ENCODE measurements around the gene HSPA14.
"Not testable (repeated sequence)": the region's sequence is repeated elsewhere in the genome, so short reads cannot be mapped to it uniquely, and the experiment has no call there.

The HSPA14 gene, protein sequence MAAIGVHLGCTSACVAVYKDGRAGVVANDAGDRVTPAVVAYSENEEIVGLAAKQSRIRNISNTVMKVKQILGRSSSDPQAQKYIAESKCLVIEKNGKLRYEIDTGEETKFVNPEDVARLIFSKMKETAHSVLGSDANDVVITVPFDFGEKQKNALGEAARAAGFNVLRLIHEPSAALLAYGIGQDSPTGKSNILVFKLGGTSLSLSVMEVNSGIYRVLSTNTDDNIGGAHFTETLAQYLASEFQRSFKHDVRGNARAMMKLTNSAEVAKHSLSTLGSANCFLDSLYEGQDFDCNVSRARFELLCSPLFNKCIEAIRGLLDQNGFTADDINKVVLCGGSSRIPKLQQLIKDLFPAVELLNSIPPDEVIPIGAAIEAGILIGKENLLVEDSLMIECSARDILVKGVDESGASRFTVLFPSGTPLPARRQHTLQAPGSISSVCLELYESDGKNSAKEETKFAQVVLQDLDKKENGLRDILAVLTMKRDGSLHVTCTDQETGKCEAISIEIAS

DNA sequence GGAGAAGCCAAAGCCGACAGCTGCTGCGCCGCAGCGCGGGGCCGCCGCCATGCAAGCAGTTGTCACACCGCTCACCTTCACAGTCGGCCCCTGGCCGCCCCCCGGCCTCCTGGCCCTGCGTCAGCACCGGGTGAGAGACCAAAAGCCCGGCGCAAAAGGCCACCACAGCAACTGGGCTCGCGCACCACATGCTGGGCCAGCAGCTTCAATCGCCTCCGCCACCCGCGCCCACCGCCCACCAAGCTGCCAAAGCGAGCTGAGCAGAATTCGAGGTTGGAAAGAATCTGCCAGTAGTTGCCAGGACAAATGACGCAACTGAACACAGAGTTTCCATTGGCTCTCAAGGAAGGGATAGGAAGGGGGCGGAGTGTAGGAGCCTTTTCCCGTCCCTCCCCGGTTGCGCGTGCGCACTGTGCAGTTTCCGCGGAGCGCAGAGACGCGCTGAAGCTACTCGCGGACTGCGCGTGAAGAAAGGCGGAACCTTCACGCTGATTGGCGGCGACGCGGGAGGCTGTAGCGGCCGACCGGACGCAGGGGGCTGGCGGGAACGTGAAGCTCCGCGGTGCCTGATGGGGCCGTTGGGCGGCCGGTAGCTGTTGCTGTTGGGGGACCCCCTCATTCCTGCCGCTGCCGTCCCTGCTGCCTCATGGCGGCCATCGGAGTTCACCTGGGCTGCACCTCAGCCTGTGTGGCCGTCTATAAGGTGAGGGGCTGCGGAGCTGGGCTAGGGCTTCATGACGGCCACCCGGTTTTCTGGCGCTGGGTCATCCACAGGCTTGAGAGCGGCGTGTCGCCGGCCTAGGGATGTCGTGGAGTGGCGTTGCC, at the start of gene HSPA14, which contains the start of the genes CDNF and MSANTD7:
HSPA14 (plus strand) TSS at position 550 of the 825 bp plus-strand sequence; CDS start at position 647, 97 bp downstream.
CDNF (minus strand) TSS at position 281 of the 825 bp plus-strand sequence; CDS start at position 190, 91 bp downstream.
MSANTD7 (plus strand) TSS at position 550 of the 825 bp plus-strand sequence. CDS start 3,979 bp downstream, outside the sequence.
- DNase-seq = peak; percentile 86 to 100 (median 98)

DNA sequence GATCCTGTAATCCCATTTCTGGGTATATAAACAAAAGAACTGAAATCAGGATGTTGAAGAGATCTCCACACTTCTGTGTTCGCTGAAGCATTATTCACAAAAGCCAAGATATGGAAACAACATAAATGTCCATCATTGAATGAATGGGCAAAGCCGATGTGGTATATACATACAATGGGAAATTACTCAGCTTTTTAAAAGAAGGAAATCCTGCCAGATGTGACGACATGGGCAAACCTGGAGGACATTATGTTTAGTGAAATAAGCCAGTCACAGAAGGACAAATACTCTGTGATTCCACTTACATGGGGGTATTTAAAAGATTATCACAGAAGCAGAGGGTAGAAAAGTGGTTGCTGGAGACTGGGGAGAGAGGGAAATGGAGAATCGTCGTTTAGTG, 39.5 kb upstream of the HSPA14 start:
- DNase-seq = no peak

DNA sequence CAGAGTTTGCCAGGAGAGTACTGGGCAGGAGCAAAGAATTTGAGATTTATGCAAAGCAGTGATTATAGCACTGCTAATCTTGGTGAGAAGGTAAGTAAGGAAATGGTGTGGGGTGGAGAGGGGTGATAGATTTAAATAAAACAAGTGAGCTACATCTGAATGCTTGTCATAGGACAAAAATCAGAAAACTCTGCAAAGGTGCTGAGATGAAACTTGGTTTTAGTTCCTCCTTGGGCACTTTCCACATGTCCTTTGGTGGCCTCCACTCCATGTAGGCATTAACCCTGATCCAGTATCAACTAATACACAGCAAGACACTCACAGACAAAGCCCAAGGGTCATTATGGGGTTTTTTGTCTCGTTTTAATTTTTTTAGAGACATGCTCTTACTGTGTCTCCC, 37.7 kb upstream of the HSPA14 start:
- no peak for DNase-seq

DNA sequence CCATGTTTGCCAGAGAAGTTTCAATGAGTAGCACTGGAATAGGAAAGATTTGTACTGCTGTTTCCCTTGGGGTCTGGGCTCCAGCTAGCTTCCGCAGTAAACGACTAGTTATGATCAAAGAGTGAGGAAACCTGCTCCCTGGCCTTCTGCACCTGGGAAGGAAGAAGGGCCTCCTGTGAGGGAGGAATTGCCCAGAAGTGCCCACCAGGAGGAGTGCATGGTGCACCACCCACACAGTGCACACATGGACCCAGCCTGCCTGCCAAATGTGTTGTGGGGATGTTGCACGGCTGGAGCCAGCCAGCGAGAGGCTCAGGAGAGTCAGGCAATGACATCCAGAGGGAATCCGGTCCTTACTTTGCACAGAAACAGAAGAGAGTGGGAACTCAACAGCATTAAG, 36.4 kb upstream of the HSPA14 start:
- no peak for DNase-seq

DNA sequence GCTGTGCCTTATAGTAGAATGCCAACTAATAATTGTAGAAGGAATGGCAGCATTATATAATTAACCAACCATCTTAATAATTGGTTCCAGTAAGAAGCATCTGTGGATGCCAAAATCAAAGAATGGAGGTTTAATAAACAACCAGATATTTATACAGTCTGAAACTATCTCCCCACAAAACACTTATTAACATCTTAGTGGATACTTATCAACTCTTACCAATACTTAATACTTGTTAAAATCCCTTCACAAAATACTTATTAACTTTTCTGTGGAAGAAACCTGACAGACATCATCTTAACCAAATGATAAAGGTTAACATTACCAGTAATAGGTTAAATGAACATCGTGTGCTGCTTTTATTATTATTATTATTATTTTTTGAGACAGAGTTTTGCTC, 34.3 kb upstream of the HSPA14 start:
- no peak for DNase-seq

DNA sequence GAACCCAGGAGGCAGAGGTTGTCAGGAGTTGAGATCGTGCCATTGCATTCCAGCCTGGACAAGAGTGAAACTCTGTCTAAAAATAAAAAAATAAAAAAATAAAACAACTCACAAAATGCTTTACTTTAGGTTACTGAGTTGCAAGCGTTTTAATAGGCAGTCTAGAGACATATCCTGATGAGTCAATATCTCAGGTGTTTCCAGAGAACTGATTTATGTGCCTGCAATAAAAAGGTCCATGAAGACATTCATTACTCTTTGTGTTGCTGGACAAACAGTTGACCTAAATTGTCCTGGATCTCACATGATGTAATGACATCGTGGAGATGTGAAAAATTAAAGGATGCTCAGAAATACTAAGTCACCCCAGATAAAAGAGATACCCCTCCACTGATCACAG, 31.8 kb upstream of the HSPA14 start:
- DNase-seq = no peak

DNA sequence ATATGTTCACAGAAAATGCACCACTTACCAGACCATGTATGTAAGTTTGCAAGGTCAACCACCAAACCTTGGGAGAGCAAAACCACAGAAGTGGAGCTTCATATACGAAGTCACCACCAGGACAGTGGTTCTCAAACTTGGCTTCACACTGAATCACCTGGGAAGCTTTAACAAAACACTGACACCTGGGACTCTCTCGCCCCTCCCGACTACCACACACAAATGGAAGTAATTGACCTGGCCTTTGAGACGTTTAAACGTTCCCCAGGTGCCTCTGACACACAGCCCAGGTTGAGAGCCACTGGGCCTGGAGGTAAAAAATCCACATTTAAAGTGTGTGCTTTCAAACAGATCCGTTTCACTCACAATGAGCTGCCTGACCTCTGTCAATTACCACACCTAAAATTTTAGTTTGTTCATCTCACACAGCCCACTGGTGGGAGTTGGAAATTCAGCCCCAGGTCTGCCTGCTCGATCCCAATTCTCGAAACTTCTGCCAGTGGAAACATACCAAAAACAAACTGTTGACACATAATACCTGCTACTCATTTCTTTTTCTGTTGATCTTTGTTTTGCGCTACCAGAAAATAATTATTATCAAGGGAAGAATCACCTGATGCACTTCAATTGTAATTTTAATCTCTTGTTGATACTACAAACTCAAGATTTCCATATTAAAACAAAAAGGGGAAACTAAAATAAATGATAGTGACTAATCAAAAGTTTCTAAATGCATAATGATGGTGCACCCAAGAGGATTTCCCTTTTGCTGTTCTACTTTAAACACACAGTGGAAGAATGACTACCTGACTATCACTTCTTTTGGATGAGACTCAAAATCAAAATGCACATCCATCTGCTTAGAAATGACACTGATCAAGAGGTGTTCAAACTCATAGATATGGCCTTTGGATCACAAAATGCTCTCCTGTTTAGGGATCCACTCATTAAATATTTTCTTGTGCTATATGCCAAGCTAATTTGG, 26.8 kb upstream of the HSPA14 start:
- DNase-seq = no peak

DNA sequence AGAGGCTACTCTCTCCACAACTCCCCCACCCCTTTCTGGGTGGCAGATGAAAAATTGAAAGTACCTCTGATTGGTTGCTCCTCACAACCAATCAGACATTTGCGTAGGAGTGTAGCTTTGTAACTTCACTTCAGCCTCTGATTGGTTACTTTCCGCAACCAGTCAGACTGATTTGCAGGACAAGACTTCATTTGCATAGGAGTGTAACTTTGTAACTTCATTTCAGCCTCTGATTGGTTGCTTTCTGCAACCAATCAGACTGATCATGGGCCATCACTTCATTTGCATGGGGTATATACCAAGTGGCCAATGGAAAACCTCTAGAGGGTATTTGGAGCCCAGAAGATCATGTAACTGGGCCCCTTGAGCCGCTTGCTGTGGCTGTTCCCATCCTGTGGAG, 25.8 kb upstream of the HSPA14 start:
- no peak for DNase-seq

DNA sequence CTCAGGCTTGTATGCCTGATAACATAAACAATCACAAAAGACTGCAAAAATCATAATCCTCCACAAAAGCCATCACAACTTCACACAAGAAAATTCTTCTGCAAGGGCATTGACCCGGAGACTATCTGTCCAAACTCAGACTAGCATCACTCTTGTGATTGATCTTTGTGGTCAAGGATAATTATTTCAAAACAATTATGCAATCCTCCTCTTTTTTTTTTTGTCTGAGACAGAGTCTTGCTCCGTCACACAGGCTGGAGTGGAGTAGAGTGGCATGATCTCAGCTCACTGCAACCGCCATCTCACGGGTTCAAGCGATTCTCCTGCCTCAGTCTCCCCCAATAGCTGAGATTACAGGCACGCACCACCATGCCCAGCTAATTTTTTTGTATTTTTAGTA, 22.4 kb upstream of the HSPA14 start:
- DNase-seq = no peak

DNA sequence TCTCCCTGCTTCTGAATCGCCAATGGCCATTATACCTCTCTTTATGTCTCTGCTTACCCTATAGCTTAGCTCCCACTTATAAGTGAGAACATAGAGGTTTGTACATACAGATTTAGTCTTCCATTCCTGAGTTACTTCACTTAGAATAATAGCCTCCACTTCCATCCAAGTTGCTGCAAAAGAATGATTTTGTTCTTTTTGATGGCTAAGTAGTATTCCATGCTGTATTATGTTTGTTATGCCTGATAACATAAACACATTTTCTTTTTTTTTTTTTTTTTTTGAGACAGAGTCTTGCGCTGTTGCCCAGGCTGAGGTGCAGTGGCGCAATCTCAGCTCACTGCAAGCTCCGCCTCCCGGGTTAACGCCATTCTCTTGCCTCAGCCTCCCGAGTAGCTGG, 21.4 kb upstream of the HSPA14 start:
- DNase-seq = not testable (repeated sequence)

DNA sequence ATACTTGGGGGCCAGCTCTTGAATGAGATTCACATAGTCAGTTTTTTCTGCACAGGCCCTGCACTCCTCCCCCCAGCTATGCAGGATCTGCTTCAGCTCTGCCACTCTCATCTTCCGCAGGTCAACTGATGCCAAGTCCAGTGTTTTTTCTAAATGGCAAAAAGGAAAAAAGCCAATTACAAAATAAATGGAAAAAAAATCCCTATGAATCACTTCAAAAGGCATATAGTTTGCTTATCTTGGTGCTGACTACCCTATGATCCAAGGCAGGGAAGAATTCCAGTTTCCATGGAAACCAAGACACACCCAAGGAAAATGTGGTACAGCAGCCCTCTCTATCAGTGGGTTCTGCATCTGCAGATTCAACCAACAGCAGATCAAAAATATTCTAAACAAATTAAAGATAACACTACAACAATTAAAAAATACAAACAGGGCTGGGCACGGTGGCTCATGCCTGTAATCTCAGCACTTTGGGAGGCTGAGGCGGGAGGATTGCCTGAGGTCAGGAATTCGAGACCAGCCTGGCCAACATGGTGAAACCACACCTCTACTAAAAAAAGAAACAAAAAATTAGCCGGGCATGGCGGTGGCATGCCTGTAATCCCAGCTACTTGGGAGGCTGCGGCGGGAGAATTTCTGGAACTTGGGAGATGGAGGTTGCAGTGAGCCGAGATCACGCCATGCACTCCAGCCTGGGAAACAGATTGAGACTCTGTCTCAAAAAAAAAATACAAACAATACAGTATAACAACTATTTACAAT, 17.9 kb upstream of the HSPA14 start:
- DNase-seq = peak in 4 of 58 donors; percentile 1 to 17 (median 7)

DNA sequence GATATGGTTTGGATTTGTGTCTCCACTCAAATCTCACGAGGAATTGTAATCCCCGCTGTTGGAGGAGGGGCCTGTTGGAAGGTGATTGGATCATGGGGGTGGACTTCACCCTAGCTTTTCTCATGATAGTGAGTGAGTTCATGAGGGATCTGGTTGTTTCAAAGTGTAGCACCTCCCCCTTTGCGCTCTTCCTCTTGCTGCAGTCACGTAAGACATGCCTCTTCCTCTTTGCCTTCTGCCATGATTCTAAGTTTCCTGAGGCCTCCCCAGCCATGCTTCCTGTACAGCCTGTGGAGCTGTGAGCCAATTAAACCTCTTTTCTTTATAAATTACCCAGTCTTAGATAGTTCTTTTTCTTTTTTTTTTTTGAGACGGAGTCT, 17.3 kb upstream of the HSPA14 start:
- no peak for DNase-seq

DNA sequence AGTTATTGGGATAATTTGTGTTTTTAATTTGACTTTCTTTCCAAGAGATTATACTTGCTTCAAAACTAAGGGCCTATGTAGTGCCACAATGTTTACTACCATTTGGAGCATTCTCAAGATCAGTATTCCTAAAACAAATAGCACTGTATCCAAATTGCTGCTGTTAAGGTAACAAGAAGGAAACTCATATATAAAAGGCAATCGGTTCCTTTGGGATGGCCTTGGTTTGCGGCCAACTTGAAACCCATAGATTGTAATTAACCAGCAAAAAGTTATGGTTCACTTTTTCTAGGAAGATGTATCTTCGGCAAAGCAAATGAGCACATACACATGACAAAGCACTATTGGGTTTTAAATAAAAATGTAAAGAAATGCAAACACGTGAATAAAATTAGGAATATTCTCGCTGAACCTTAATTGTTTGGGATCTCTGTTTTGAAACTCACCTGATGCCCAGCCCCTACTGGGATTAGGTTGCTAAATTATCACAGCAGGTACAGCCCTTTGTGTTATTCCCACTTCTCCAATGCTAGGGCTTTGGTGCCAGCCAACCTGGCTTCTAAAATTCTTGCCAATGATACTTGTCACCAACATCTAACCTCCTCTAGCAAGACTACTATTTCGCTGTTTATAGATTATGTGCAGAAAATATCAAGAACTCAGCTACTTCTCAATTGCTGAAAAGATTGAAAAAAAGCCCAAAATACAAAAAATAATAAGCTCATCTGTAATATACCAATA, 16.3 kb upstream of the HSPA14 start:
- DNase-seq = no peak

DNA sequence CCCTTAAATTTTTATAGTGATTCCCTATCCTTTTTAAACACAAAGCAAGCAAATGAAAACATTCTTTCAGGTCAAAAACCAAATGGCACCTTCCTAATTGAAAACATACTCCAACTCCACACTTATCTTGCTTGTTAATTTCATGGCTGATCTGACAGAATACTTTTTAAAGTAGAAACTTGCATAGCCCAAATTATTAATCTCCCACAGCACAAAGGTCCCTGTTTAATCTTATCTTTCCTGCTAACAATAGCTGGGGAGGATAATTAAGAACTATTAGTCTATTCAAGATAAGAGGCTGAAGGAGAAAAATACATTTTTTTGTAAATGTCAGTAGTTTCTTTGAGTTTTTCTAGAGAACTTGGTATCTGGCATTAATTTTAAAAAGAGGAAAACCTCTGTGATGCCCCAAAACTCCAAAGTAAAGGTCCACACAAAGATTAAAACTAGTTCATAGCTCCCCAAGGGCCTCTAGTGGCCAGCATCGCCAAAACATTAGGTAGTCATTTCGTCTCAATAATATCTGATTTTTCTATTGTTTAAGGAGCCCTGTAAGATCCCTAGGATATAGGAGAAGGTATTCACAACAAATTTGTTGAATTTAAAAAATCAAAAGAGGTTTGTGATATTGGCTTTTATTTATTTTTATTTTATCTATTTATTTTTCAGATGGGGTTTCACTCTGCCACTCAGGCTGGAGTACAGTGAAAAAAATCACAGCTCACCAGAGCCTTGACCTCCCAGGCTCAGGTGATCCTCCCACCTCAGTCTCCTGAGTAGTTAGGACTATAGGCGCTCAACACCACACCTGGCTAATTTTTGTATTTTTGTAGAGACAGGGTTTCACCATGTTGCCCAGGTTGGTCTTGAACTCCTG, 15.0 kb upstream of the HSPA14 start:
- DNase-seq = peak in 9 of 58 donors; percentile 2 to 32 (median 8)

DNA sequence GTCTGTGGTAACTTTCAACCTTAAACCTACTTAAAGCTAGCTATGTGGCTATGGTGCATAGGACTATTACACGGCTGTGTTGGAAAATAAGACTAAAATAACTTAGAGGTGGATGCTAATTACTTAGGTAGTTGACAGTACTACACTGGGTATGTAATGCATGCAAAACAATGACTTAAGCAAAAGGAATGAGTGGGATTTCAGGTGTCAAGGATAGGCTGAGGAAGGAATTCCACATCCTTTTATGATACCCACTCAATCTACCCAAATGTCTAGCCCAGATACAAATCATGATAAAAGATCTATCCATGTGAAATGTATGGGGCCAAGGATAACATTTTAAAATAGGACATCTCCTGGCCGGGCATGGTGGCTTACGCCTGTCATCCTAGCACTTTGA, 14.1 kb upstream of the HSPA14 start:
- no peak for DNase-seq

DNA sequence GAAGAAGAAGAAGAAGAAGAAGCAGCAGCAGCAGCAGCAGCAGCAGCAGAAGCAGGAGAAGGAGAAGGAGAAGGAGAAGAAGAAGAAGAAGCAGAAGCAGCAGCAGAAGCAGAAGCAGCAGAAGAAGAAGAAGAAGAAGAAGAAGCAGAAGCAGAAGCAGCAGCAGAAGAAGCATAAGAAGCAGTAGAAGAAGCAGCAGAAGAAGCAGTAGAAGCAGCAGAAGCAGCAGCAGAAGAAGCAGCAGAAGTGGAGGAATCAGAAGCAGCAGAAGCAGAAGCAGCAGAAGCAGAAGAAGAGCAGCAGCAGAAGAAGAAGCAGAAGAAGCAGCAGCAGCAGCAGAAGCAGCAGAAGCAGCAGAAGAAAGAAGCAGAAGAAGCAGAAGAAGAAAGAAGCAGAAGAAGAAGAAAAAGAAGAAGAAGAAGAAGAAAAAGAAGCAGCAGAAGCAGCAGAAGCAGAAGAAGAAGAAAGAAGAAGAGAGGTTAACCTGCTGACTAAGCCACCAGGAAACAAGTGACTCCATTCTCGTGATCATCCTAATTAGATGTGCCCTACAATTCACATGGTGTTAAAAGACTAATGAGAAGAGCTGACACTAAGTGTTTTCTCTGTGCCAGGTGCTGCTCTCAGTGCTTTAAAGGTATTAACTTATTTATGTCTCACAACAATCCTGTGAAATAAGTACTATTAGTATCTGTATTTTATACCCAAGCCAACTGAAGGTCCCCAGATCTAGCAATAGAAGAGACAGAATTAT, 11.9 kb upstream of the HSPA14 start:
- DNase-seq = no peak

DNA sequence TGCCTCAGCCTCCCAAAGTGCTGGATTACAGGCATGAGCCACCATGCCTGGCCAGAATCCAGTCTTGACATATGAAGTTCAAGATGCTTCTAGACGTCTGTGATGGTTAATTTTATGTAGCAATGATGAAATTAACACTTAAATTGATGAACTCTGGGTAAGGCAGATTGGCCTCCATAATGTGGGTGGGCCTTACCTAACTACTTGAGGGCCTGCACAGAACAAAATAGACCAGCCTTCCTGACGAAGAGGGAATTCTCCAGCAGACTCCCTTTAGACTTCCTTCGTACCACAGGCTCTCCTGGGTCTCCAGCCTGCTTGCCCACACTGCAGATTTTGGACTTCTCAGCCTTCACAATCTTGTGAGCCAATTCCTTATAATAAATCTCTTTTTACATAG, 5.0 kb upstream of the HSPA14 start:
- no peak for DNase-seq
